MG63 (cell line): ENCODE data around the gene GALNT17. TPM values are rescaled to one million over a fixed set of nuclear protein-coding genes. Genes with fewer than 3 reads are reported as not detected.
A peak's percentile ranks its signal among the peaks of the same experiment; 100 is the strongest.
"Not testable (repeated sequence)": the region's sequence is repeated elsewhere in the genome, so short reads cannot be mapped to it uniquely, and the experiment has no call there.

Source experiments
- DNase-seq: peaks from one replicate; pipeline ENCODE4 v3.0.0-alpha.2; 2020
- H3K27me3 ChIP-seq: fragments of 250-450 bp; sonication (Bioruptor Pico); 2 replicates; pipeline ENCODE4 v1.5.1; 2020; ENCODE audit warnings: mild to moderate bottlenecking, moderate library complexity
- H3K36me3 ChIP-seq: fragments of 250-450 bp; sonication (Bioruptor Pico); 2 replicates; pipeline ENCODE4 v1.5.1; 2020; ENCODE audit warnings: mild to moderate bottlenecking, moderate library complexity
- H3K4me3 ChIP-seq: fragments of 250-450 bp; sonication (Bioruptor Pico); 2 replicates; pipeline ENCODE4 v1.5.1; 2020; ENCODE audit warnings: mild to moderate bottlenecking, moderate library complexity
- H3K9me3 ChIP-seq: fragments of 250-450 bp; sonication (Bioruptor Pico); 2 replicates; pipeline ENCODE4 v1.5.1; 2020; ENCODE audit warnings: mild to moderate bottlenecking, moderate library complexity
- total RNA-seq: library from RNA; depleted of rRNA; stranded (reverse); fragments of >200 nt; shearing (Covaris generic); gene quantifications from 2 replicates; pipeline ENCODE4 v1.2.3, GENCODE V29; 2014; ENCODE audit warnings: low replicate concordance

The GALNT17 gene
- total RNA-seq, 1 experiment from 2014 or later, result 0.03 TPM

GRCh38 chr7:71555758-71556157, 423.8 kb downstream of the GALNT17 start:
- DNase-seq, result no peak
- Histone ChIP-seq H3K36me3 (no peaks in the 10 kb centered on the region), H3K9me3 (no peaks in the 10 kb centered on the region), H3K27me3 (no peaks in the 10 kb centered on the region), H3K4me3 (no peak overlapping the region)

DNA sequence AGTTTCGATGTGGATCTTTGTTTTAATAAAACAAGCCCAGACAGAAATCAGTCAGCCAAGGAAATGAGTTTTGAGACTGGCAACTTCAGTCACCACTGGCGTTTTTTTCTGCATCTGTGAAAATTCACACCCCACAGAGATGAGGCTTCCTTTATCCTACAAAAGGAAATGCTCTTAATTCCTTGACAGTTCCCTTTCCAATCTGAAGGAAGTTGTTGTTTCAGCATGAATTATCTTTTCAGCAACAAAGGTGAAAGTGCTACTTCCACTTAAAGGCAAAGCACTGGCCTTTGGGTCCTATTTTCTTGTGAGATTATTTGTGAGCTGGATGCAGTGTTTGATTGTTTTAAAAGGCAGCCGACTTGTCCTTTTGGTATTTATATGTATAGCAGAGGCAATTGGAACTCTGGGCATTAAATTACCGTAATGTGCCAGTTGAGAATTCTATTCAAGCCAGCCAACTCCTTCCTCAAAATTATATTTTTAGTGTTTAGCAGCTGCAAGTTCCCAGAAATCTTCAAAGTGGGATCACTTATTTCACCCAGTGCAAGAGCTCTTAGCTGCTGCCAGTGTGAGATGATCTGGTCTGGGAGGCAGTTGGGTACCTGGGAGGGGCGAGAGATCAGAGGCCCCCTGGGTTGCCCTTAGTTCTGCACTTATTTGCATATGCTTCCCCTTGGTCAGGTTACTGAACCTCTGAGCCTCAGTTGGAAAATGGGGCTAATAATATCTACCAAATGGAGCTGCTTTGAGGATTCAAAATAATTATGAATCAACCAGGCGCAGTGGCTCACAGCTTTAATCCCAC, 427.1 kb downstream of the GALNT17 start:
- H3K9me3 ChIP-seq, result no peaks in the 10 kb centered on the region
- no peaks in the 10 kb centered on the region for H3K36me3 ChIP-seq
- DNase-seq, result no peak
- H3K27me3 ChIP-seq, result no peaks in the 10 kb centered on the region
- no peak overlapping the region for H3K4me3 ChIP-seq

GRCh38 chr7:71560354-71560995, 428.5 kb downstream of the GALNT17 start:
- Histone ChIP-seq H3K36me3 (no peaks in the 10 kb centered on the region), H3K9me3 (no peaks in the 10 kb centered on the region), H3K27me3 (no peaks in the 10 kb centered on the region), H3K4me3 (no peak overlapping the region)
- no peak for DNase-seq

GRCh38 chr7:71563276-71563675, 431.3 kb downstream of the GALNT17 start:
- Histone ChIP-seq H3K36me3 (no peaks in the 10 kb centered on the region), H3K4me3 (no peak overlapping the region), H3K27me3 (no peaks in the 10 kb centered on the region), H3K9me3 (no peaks in the 10 kb centered on the region)
- DNase-seq, result no peak

DNA sequence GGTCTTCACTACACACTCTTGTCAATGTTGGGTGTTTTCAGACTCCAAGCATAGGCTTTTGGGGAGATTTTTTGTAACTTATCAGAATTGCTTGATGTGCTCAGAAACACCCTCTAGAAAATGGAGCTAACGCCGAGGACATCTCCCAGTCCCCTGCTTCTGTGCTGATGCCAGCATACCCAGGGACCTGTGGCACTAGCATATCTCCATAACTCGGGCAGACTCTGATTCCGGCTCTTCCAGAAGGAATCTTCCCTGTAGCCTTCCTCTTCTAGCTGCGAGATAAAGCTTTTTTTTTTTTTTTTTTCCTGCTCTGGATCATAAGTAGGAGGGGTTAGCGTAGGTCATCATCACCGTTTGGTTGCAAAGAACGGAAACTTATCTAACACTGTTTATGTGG, 434.4 kb downstream of the GALNT17 start:
- Histone ChIP-seq H3K27me3 (no peaks in the 10 kb centered on the region), H3K9me3 (no peaks in the 10 kb centered on the region), H3K36me3 (no peaks in the 10 kb centered on the region), H3K4me3 (no peak overlapping the region)
- no peak for DNase-seq

- H3K9me3 ChIP-seq, result no peaks in the 10 kb centered on the region
- DNase-seq, result no peak
Observed at GRCh38 chr7:71566991-71567390, 435.0 kb downstream of the GALNT17 start.

GRCh38 chr7:71574153-71574860, 442.4 kb downstream of the GALNT17 start:
- Histone ChIP-seq H3K27me3 (no peaks in the 10 kb centered on the region), H3K9me3 (no peaks in the 10 kb centered on the region), H3K4me3 (no peak overlapping the region), H3K36me3 (no peaks in the 10 kb centered on the region)
- no peak for DNase-seq

More at GRCh38 chr7:71566991-71567390, 435.0 kb downstream of the GALNT17 start:
- Histone ChIP-seq H3K4me3 (no peak overlapping the region), H3K27me3 (no peaks in the 10 kb centered on the region), H3K36me3 (no peaks in the 10 kb centered on the region)

- Histone ChIP-seq H3K9me3 (no peaks in the 10 kb centered on the region), H3K27me3 (no peaks in the 10 kb centered on the region), H3K36me3 (no peaks in the 10 kb centered on the region), H3K4me3 (no peak overlapping the region)
- no peak for DNase-seq
Observed at GRCh38 chr7:71580027-71580426, 448.1 kb downstream of the GALNT17 start.

- DNase-seq, result no peak
- Histone ChIP-seq H3K4me3 (no peak overlapping the region), H3K27me3 (no peaks in the 10 kb centered on the region), H3K36me3 (no peaks in the 10 kb centered on the region), H3K9me3 (no peaks in the 10 kb centered on the region)
Observed at GRCh38 chr7:71584256-71584655, 452.3 kb downstream of the GALNT17 start.

DNA sequence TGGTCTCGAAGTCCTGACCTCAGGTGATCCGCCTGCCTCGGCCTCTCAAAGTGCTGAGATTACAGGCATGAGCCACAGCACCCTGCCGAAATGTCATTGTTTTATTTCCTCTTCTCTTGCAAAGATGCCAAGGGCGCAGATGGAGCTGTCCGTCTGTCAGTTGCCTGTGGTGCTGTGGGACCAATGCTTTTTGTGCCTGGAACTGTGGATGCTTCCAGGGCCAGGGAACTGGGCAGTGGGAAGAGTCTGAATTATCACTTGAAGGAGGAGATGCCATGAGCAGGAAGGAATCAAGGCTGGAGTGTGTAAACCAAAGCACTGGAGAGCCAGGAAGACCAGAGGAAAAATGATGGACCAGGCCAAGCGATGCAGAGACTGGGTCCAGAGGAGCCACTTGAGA, 459.9 kb downstream of the GALNT17 start:
- DNase-seq, result no peak
- Histone ChIP-seq H3K9me3 (no peaks in the 10 kb centered on the region), H3K27me3 (no peaks in the 10 kb centered on the region), H3K4me3 (no peak overlapping the region), H3K36me3 (no peaks in the 10 kb centered on the region)

DNA sequence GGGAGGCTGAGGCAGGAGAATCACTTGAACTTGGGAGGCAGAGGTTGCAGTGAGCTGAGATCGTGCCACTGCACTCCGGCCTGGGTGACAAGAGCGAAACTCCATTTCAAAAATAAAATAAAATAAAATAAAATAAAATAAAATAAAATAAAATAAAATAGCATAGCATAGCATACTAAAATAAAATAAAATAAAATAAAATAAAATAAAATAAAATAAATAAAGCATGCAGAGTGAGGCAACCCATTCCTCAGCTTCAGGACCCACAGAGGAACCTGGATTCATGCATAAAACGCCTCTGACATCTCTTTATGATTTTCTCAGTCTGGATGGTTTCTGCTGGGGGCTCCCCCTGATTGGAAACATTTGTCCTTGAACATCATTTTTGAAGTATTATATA, 460.4 kb downstream of the GALNT17 start:
- H3K4me3 ChIP-seq, H3K27me3 ChIP-seq, DNase-seq, H3K36me3 ChIP-seq, H3K9me3 ChIP-seq: not testable (repeated sequence)

- no peak overlapping the region for H3K4me3 ChIP-seq
- no peaks in the 10 kb centered on the region for H3K27me3 ChIP-seq
- no peaks in the 10 kb centered on the region for H3K36me3 ChIP-seq
- H3K9me3 ChIP-seq, result no peaks in the 10 kb centered on the region
- no peak for DNase-seq
Observed at GRCh38 chr7:71594736-71595135, 462.8 kb downstream of the GALNT17 start.

DNA sequence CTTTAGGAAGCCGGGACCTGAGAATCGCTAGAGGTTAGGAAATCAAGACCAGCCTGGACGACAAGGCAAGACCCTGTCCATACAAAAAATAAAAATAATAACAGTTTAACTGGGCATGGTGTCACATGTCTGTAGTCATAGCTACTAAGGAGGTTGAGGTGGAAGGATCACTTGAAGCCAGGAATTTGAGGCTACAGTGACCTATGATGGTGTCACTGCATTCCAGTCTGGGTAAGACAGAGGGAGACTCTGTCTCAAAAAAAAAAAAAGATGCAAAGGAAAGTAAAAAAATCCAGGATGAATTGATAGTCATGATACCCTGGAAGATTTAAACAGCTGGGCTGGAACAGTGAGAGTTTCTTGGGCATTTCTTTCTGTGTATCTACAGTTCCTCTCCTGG, 463.2 kb downstream of the GALNT17 start:
- no peaks in the 10 kb centered on the region for H3K27me3 ChIP-seq
- no peaks in the 10 kb centered on the region for H3K9me3 ChIP-seq
- no peaks in the 10 kb centered on the region for H3K36me3 ChIP-seq
- no peak overlapping the region for H3K4me3 ChIP-seq
- DNase-seq, result no peak

DNA sequence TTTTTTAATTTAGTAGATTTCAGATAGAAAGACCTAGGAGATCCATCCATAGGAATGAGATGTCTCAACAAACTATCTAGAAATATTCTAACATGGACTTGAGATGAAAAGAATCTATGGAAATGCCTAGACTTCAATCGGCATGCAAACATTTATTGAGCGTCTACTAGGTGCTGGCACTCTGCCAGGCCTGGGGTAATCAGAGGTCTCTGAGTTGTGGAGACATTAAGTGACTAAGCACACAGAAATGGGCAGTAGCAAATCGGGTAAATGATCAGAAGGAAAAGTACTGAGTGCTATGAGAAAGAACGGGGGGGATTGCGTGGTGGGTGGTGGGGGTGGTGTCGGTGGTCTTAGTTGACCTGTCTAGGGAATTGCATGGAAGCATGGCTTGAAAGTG, 466.6 kb downstream of the GALNT17 start:
- DNase-seq, result no peak
- H3K4me3 ChIP-seq, result no peak overlapping the region

GRCh38 chr7:71601851-71602250, 469.9 kb downstream of the GALNT17 start:
- no peak overlapping the region for H3K4me3 ChIP-seq
- H3K9me3 ChIP-seq, result no peaks in the 10 kb centered on the region
- no peaks in the 10 kb centered on the region for H3K36me3 ChIP-seq
- DNase-seq, result no peak
- no peaks in the 10 kb centered on the region for H3K27me3 ChIP-seq

More for the DNA sequence above, 466.6 kb downstream of the GALNT17 start:
- Histone ChIP-seq H3K27me3 (no peaks in the 10 kb centered on the region), H3K9me3 (no peaks in the 10 kb centered on the region), H3K36me3 (no peaks in the 10 kb centered on the region)

GRCh38 chr7:71604818-71605414, 473.0 kb downstream of the GALNT17 start:
- H3K9me3 ChIP-seq, result no peaks in the 10 kb centered on the region
- H3K4me3 ChIP-seq, result no peak overlapping the region
- no peaks in the 10 kb centered on the region for H3K36me3 ChIP-seq
- no peaks in the 10 kb centered on the region for H3K27me3 ChIP-seq
- DNase-seq, result peak; percentile 38

DNA sequence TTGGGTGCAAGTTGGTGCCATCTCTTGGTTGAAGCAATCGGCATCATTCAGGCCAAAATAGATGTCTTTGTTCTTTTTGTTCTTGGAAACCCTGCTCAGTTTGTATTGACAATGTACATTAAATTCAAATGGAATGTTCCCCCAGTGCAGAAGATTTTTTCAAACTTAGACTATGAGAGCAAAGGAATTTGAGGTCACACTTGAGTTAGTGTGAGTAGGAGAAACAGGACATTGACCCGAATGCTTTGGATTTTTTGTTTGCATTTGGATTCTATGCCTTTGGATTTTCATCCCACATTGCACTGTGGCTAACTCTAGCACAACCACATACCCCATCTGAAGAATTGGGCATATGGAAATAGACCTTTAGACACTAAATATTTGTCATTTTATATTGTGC, 480.0 kb downstream of the GALNT17 start:
- Histone ChIP-seq H3K9me3 (no peaks in the 10 kb centered on the region), H3K36me3 (no peaks in the 10 kb centered on the region), H3K27me3 (no peaks in the 10 kb centered on the region), H3K4me3 (no peak overlapping the region)
- no peak for DNase-seq
